ENCODE results near the gene EPC1.

Gene EPC1

GRCh38 chr10:32269343-32270100 lies 77.4 kb downstream of the EPC1 start:
- no peak overlapping the region for H3K4me3 ChIP-seq (ENCODE audit: control insufficient read depth in 1 of 7, extremely low read depth in 1 of 7, insufficient read depth in 4 of 7, low read depth in 2 of 7, low read length in 6 of 7)
- H3K4me1 ChIP-seq (ENCODE audit: control extremely low read depth in 1 of 4, control insufficient read depth in 4 of 4, insufficient read depth in 4 of 4, low read length in 3 of 4), result peaks cover 0 to 16% (median 8%) of the 10 kb centered on the region in 4 experiments
- ChIA-PET POLR2A (no interaction called here), CTCF (interaction anchor here (1.2 to 1.5 kb wide), 4 partner anchors 12 to 94 kb away, joined by 3 to 4 read pairs (median 4); no protein-coding TSS in a partner anchor)
- 100% methylated on average over 1 of the region's 2 CpGs for WGBS (ENCODE audit: insufficient coverage)
- no peak overlapping the region for H3K27ac ChIP-seq (ENCODE audit: insufficient read depth in 1 of 2, low read depth in 1 of 2, low read length in 2 of 2, poor library complexity in 1 of 2, severe bottlenecking in 2 of 2)
- H3K27me3 ChIP-seq (replicated peaks in 2 of 5; ENCODE audit: control insufficient read depth in 4 of 5, insufficient read depth in 5 of 5, low read length in 4 of 5), result no peaks in the 10 kb centered on the region
- peaks cover 24 to 60% (median 48%) of the 10 kb centered on the region in 4 experiments for H3K36me3 ChIP-seq (ENCODE audit: control insufficient read depth in 4 of 4, insufficient read depth in 4 of 4, low read length in 3 of 4)
- no peaks in the 10 kb centered on the region for H3K9me3 ChIP-seq (ENCODE audit: control extremely low read depth in 1 of 5, control insufficient read depth in 4 of 5, insufficient read depth in 2 of 5, low read depth in 1 of 5, low read length in 4 of 5)
- no peak for DNase-seq

DNA sequence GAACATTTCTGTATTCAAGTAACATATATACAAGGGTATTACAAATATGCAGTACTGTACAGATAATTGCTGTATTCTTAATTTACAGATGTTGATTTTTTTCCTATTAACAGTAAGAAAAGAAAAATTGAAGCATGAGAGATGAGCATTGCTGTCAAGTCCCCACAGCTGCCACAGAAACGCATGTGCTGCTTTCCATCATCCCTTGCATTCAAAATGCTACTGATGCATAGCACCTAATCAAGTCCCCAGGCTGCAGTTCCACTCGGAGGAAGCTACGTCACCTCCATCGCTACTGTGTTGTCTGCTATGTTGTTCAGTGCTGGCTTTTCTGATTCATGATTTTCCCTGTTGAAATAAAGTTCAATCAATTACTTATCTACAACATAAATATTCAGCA lies 78.2 kb downstream of the EPC1 start:
- H3K4me1 ChIP-seq (ENCODE audit: control extremely low read depth in 1 of 4, control insufficient read depth in 4 of 4, insufficient read depth in 4 of 4, low read length in 3 of 4), result peaks cover 0 to 11% (median 7%) of the 10 kb centered on the region in 4 experiments
- WGBS (ENCODE audit: insufficient coverage), result 100% methylated on average over 4 of the region's 4 CpGs
- H3K27ac ChIP-seq (ENCODE audit: insufficient read depth in 1 of 2, low read depth in 1 of 2, low read length in 2 of 2, poor library complexity in 1 of 2, severe bottlenecking in 2 of 2), result no peak overlapping the region
- no peaks in the 10 kb centered on the region for H3K9me3 ChIP-seq (ENCODE audit: control extremely low read depth in 1 of 5, control insufficient read depth in 4 of 5, insufficient read depth in 2 of 5, low read depth in 1 of 5, low read length in 4 of 5)
- no peaks in the 10 kb centered on the region for H3K27me3 ChIP-seq (replicated peaks in 2 of 5; ENCODE audit: control insufficient read depth in 4 of 5, insufficient read depth in 5 of 5, low read length in 4 of 5)
- no peak for DNase-seq
- H3K36me3 ChIP-seq (ENCODE audit: control insufficient read depth in 4 of 4, insufficient read depth in 4 of 4, low read length in 3 of 4), result peaks cover 24 to 60% (median 48%) of the 10 kb centered on the region in 4 experiments
- CTCF ChIA-PET, result interaction anchor here (0.5 to 1.5 kb wide), 5 partner anchors 12 to 95 kb away, joined by 3 to 4 read pairs (median 4); no protein-coding TSS in a partner anchor
- POLR2A ChIA-PET, result no interaction called here
- no peak overlapping the region for H3K4me3 ChIP-seq (ENCODE audit: control insufficient read depth in 1 of 7, extremely low read depth in 1 of 7, insufficient read depth in 4 of 7, low read depth in 2 of 7, low read length in 6 of 7)

- Histone ChIP-seq H3K4me3 (ENCODE audit: control insufficient read depth in 1 of 7, extremely low read depth in 1 of 7, insufficient read depth in 4 of 7, low read depth in 2 of 7, low read length in 6 of 7) (no peak overlapping the region), H3K36me3 (ENCODE audit: control insufficient read depth in 4 of 4, insufficient read depth in 4 of 4, low read length in 3 of 4) (peaks cover 23 to 50% (median 40%) of the 10 kb centered on the region in 4 experiments), H3K4me1 (ENCODE audit: control extremely low read depth in 1 of 4, control insufficient read depth in 4 of 4, insufficient read depth in 4 of 4, low read length in 3 of 4) (no peaks in the 10 kb centered on the region), H3K27ac (ENCODE audit: insufficient read depth in 1 of 2, low read depth in 1 of 2, low read length in 2 of 2, poor library complexity in 1 of 2, severe bottlenecking in 2 of 2) (no peak overlapping the region), H3K9me3 (ENCODE audit: control extremely low read depth in 1 of 5, control insufficient read depth in 4 of 5, insufficient read depth in 2 of 5, low read depth in 1 of 5, low read length in 4 of 5) (no peaks in the 10 kb centered on the region), H3K27me3 (replicated peaks in 2 of 5; ENCODE audit: control insufficient read depth in 4 of 5, insufficient read depth in 5 of 5, low read length in 4 of 5) (no peaks in the 10 kb centered on the region)
- ChIA-PET CTCF (interaction anchor here (0.8 to 1.6 kb wide), 4 partner anchors 13 to 67 kb away, joined by 3 to 4 read pairs (median 3); no protein-coding TSS in a partner anchor), POLR2A (no interaction called here)
- no peak for DNase-seq
- WGBS (ENCODE audit: insufficient coverage), result 98% methylated on average over 5 of the region's 5 CpGs
These were observed 80.0 kb downstream of the EPC1 start for GRCh38 chr10:32266979-32267378.

- 100% methylated on average over 2 of the region's 2 CpGs for WGBS (ENCODE audit: insufficient coverage)
- H3K36me3 ChIP-seq (ENCODE audit: control insufficient read depth in 4 of 4, insufficient read depth in 4 of 4, low read length in 3 of 4), result peaks cover 19 to 46% (median 37%) of the 10 kb centered on the region in 4 experiments
- no peaks in the 10 kb centered on the region for H3K4me1 ChIP-seq (ENCODE audit: control extremely low read depth in 1 of 4, control insufficient read depth in 4 of 4, insufficient read depth in 4 of 4, low read length in 3 of 4)
- POLR2A ChIA-PET, result no interaction called here
- no peak for DNase-seq
- no peaks in the 10 kb centered on the region for H3K27me3 ChIP-seq (replicated peaks in 2 of 5; ENCODE audit: control insufficient read depth in 4 of 5, insufficient read depth in 5 of 5, low read length in 4 of 5)
- no peaks in the 10 kb centered on the region for H3K9me3 ChIP-seq (ENCODE audit: control extremely low read depth in 1 of 5, control insufficient read depth in 4 of 5, insufficient read depth in 2 of 5, low read depth in 1 of 5, low read length in 4 of 5)
- no peak overlapping the region for H3K27ac ChIP-seq (ENCODE audit: insufficient read depth in 1 of 2, low read depth in 1 of 2, low read length in 2 of 2, poor library complexity in 1 of 2, severe bottlenecking in 2 of 2)
- H3K4me3 ChIP-seq (ENCODE audit: control insufficient read depth in 1 of 7, extremely low read depth in 1 of 7, insufficient read depth in 4 of 7, low read depth in 2 of 7, low read length in 6 of 7), result no peak overlapping the region
- CTCF ChIA-PET, result interaction anchor here (0.7 to 1.6 kb wide), 5 partner anchors 14 to 67 kb away, joined by 3 to 4 read pairs (median 3); no protein-coding TSS in a partner anchor
These were observed 80.4 kb downstream of the EPC1 start for GRCh38 chr10:32266566-32266965.

DNA sequence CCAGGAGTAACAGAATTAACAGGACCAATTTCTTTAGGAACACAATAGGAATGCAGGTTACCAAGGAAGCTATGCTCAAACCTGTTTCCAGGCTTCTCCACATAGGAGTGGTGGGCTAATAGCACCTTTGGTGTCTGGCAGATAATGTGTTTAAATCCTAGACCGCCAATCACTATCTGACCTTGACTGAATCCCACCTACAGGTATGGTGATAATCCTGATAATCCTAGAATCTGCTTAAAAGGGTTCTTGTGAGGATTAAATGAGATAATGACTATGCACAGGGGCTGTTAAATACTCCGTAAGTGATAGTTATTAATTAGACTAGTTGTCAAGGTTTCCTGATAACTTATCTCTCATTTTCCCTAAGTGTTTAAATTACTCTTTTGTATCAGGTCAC lies 81.2 kb downstream of the EPC1 start:
- no peaks in the 10 kb centered on the region for H3K9me3 ChIP-seq (ENCODE audit: control extremely low read depth in 1 of 5, control insufficient read depth in 4 of 5, insufficient read depth in 2 of 5, low read depth in 1 of 5, low read length in 4 of 5)
- H3K27ac ChIP-seq (ENCODE audit: insufficient read depth in 1 of 2, low read depth in 1 of 2, low read length in 2 of 2, poor library complexity in 1 of 2, severe bottlenecking in 2 of 2), result no peak overlapping the region
- ChIA-PET CTCF (interaction anchor here (0.7 to 1.6 kb wide), 2 partner anchors 14 to 18 kb away, joined by 3 to 4 read pairs; no protein-coding TSS in a partner anchor), POLR2A (no interaction called here)
- H3K4me1 ChIP-seq (ENCODE audit: control extremely low read depth in 1 of 4, control insufficient read depth in 4 of 4, insufficient read depth in 4 of 4, low read length in 3 of 4), result no peaks in the 10 kb centered on the region
- no peak overlapping the region for H3K4me3 ChIP-seq (ENCODE audit: control insufficient read depth in 1 of 7, extremely low read depth in 1 of 7, insufficient read depth in 4 of 7, low read depth in 2 of 7, low read length in 6 of 7)
- H3K36me3 ChIP-seq (ENCODE audit: control insufficient read depth in 4 of 4, insufficient read depth in 4 of 4, low read length in 3 of 4), result peaks cover 16 to 38% (median 29%) of the 10 kb centered on the region in 4 experiments
- no peak for DNase-seq
- no CpG with 5 or more reads among the region's 2 CpGs for WGBS (ENCODE audit: insufficient coverage)
- no peaks in the 10 kb centered on the region for H3K27me3 ChIP-seq (replicated peaks in 2 of 5; ENCODE audit: control insufficient read depth in 4 of 5, insufficient read depth in 5 of 5, low read length in 4 of 5)

- H3K9me3 ChIP-seq (ENCODE audit: control extremely low read depth in 1 of 5, control insufficient read depth in 4 of 5, insufficient read depth in 2 of 5, low read depth in 1 of 5, low read length in 4 of 5), result no peaks in the 10 kb centered on the region
- CTCF ChIA-PET, result interaction anchor here (1.7 kb wide), 1 partner anchor 82 kb away, joined by 6 read pairs; no protein-coding TSS in a partner anchor
- peaks cover 7 to 13% (median 10%) of the 10 kb centered on the region in 4 experiments for H3K36me3 ChIP-seq (ENCODE audit: control insufficient read depth in 4 of 4, insufficient read depth in 4 of 4, low read length in 3 of 4)
- DNase-seq, result peak in 1 of 3 donors; percentile 15
- H3K27ac ChIP-seq (ENCODE audit: insufficient read depth in 1 of 2, low read depth in 1 of 2, low read length in 2 of 2, poor library complexity in 1 of 2, severe bottlenecking in 2 of 2), result no peak overlapping the region
- 100% methylated on average over 1 of the region's 1 CpG for WGBS (ENCODE audit: insufficient coverage)
- no peak overlapping the region for H3K4me3 ChIP-seq (ENCODE audit: control insufficient read depth in 1 of 7, extremely low read depth in 1 of 7, insufficient read depth in 4 of 7, low read depth in 2 of 7, low read length in 6 of 7)
- H3K4me1 ChIP-seq (ENCODE audit: control extremely low read depth in 1 of 4, control insufficient read depth in 4 of 4, insufficient read depth in 4 of 4, low read length in 3 of 4), result no peaks in the 10 kb centered on the region
- POLR2A ChIA-PET, result no interaction called here
- H3K27me3 ChIP-seq (replicated peaks in 2 of 5; ENCODE audit: control insufficient read depth in 4 of 5, insufficient read depth in 5 of 5, low read length in 4 of 5), result no peaks in the 10 kb centered on the region
These were observed 83.7 kb downstream of the EPC1 start for GRCh38 chr10:32263300-32263699.

GRCh38 chr10:32259551-32259950 lies 87.4 kb downstream of the EPC1 start:
- DNase-seq, result no peak
- WGBS (ENCODE audit: insufficient coverage), result no CpG with 5 or more reads among the region's 4 CpGs
- Histone ChIP-seq H3K9me3 (ENCODE audit: control extremely low read depth in 1 of 5, control insufficient read depth in 4 of 5, insufficient read depth in 2 of 5, low read depth in 1 of 5, low read length in 4 of 5) (no peaks in the 10 kb centered on the region), H3K27ac (ENCODE audit: insufficient read depth in 1 of 2, low read depth in 1 of 2, low read length in 2 of 2, poor library complexity in 1 of 2, severe bottlenecking in 2 of 2) (no peak overlapping the region), H3K36me3 (ENCODE audit: control insufficient read depth in 4 of 4, insufficient read depth in 4 of 4, low read length in 3 of 4) (no peaks in the 10 kb centered on the region), H3K4me1 (ENCODE audit: control extremely low read depth in 1 of 4, control insufficient read depth in 4 of 4, insufficient read depth in 4 of 4, low read length in 3 of 4) (peaks cover 0 to 2% (median 0%) of the 10 kb centered on the region in 4 experiments), H3K4me3 (ENCODE audit: control insufficient read depth in 1 of 7, extremely low read depth in 1 of 7, insufficient read depth in 4 of 7, low read depth in 2 of 7, low read length in 6 of 7) (no peak overlapping the region), H3K27me3 (replicated peaks in 2 of 5; ENCODE audit: control insufficient read depth in 4 of 5, insufficient read depth in 5 of 5, low read length in 4 of 5) (no peaks in the 10 kb centered on the region)
- ChIA-PET CTCF (interaction anchor here (1.1 to 2.1 kb wide), 2 partner anchors 9 to 109 kb away, joined by 3 to 7 read pairs; no protein-coding TSS in a partner anchor), POLR2A (interaction anchor here (0.6 to 0.7 kb wide), 2 partner anchors 23 to 25 kb away, joined by 3 to 6 read pairs; no protein-coding TSS in a partner anchor)

Data from common myeloid progenitor, CD34-positive (primary cell).